Epithelial cell of prostate (primary cell): Measurements from ENCODE around the gene EYA4.

ENCODE experiments used
- DNase-seq: peaks from one replicate; pipeline ENCODE4 v3.0.0-alpha.2; 2011; ENCODE audit warnings: low read depth, low spot score
- H3K27ac ChIP-seq: fragments of 450-650 bp; 2 replicates; pipeline ENCODE4 v1.5.1; 2017; ENCODE audit warnings: mild to moderate bottlenecking

The EYA4 gene

DNA sequence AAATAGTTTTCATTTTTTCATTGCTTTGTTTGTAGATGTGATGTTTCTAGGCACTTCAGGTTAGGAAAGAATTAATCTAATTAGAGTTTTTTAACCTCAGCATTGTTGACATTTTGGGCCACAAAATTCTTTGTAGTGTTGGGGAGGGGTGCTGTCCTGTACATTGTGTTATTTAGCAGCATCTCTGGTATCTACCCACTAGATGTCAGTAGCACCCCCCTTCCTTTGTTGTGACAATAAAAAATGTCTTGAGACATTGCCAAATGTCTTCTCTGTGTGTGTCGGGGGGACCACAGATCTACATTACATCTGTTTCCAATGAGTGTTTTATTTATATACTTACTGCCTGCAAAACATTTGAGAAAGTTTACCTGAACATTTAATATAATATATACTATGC is 45.6 kb downstream of the EYA4 start:
- no peak overlapping the region for H3K27ac ChIP-seq
- no peak for DNase-seq

DNA sequence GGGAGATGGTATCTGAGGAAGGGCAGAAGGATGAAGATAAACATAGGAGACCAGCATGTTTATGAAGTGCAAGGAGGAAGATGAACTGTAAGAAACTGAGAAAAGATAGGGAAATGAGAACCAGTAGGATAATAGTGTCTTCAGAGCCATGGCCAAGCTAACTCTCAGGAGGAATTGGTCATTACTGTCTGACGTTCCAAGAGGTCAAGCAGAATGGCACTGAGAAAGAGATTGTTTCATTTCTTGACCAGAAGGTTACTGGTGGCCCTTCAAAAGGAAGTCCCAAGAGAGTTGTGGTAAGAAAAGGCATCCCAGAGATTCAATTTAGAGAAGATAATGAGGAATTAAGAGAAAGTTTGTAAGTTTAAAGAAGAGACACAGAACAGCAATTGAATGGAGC is 47.5 kb downstream of the EYA4 start:
- H3K27ac ChIP-seq, result no peak overlapping the region
- no peak for DNase-seq

DNA sequence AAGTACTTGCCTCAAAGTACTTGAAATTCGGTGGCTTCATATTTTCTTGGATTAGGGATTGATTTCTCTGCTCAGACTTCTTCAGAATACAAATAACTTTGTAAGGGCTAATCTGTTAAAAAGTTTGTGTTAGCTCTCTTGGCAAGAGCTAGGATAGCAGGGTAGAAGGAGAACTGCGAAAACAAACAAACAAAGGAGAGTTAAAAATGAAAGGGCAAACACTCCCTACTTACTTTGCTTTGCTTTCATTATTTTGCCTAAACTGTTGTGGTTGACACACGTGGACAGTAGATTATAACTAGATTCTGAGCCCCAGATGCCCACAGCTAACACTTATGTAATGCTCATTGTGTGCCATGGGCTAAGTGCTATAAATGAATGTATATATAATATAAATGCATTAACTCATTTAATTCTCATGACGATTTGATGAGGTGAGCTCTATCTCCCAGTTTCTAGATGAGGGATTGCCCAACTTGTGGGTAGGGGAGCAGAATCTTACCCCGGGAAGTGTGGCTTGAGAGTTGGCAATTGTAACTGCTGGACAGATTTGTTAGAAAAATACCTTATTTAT is 48.7 kb downstream of the EYA4 start:
- no peak for DNase-seq
- no peak overlapping the region for H3K27ac ChIP-seq

DNA sequence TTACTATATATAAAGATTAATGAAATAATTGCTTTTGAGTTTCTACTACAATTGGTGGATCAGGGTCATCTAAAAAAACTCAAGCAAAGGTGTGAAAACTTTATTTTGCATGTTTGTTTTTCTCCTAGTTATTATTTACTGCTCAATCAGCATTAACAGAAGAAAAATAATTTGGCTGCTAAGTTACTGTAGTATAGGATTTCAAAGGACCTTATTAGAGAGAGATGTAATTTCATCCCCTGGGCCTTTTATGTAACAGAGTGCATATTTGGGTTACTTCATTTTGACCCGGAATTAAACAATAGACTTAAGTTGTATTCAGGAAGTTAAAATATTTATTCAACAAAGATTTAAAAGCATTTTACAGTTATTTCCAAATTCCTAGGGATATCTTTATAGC is 49.8 kb downstream of the EYA4 start:
- no peak for DNase-seq
- H3K27ac ChIP-seq, result no peak overlapping the region

DNA sequence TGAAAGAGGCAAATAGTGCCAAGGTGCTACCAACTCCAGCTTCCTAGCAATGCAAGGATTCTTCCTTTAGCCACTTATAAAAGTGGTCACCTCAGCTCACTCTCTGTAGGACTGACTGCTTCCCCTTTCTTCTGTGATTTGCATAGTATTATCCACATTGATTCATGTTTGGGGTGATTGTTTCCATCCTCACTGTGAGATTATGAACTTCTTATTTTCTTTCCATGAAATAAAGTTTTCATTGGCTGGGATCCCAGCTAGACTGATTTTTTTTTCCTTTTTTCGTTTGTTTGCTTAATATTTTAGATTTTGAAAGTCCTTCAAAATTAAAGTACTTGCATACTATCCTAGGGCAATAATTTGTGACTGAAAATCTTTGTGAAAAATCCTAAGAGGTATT is 50.5 kb downstream of the EYA4 start:
- no peak overlapping the region for H3K27ac ChIP-seq
- no peak for DNase-seq

DNA sequence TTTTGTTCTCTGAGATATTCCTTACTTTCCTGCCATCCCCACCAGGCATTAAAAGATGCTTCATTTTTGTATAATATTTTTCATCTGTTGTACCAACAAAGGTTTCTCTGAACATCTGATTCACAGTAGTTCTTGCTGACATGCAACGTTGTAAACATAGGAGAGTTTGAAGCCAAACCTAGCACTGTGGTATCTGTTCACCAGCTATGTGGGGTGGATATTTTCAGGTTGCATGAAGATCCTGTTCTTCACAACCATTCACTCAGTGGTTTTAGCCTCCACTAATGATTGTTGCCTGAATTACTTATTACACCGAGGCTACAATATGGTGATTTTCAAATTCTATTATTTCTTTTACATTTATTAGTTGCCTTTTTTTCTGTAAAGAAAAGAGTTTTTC is 56.5 kb downstream of the EYA4 start:
- no peak overlapping the region for H3K27ac ChIP-seq
- no peak for DNase-seq

DNA sequence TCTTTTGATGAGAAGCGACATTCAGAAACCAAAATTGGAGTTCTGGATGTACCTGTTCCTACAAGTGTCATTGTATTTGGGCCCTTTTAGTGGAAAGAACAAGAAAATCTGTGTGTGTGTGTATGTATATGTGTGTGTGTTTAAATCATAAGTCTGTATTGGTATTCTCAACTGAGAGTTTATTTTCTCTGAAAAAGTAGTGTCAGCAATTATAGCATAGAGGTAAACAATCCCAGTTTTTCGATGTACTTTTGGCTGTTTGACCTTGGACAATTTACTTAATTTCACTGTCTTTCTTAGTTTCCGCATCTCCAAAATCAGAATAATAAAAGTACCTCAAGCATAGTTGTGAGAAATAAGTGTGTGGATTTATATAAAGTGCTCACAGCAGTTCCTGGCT is 57.2 kb downstream of the EYA4 start:
- no peak overlapping the region for H3K27ac ChIP-seq
- no peak for DNase-seq

DNA sequence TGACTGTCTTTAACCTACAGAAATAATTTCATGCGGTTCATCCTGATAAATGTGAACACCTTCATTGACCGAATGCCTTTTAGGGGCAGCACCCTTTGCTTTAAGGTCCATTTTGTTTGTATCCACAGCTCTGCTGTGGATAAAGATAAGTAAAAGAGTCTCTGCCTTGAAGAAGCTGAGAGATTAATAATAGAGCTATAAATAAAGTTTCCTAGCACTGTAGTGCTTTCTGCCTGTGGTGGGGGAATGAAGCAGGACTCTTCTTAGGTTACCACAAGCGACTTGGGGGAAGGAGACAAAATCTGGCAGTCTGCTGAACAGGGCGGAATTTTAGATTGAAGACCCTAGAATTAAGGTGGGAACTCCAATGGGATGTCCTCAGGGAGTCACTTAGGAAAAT is 57.6 kb downstream of the EYA4 start:
- no peak overlapping the region for H3K27ac ChIP-seq
- no peak for DNase-seq

DNA sequence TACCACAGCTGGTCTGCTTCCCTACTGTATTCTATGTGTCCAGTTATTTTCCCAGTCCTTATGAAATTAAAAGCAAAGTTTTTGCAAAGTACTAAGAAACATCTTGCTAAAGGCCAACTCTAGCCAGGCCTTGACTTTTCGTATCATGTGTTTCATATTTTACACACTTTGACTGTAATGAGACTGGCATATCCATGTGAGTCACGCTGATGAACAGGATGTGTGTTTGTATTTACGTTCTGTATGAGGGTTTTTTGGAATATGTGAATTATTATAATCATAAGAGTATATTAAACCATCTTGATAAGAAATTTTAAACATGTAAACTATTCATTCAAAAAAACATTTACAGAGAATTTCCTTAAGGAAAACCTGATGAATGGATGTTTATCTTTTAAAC is 59.7 kb downstream of the EYA4 start:
- no peak for DNase-seq
- no peak overlapping the region for H3K27ac ChIP-seq

DNA sequence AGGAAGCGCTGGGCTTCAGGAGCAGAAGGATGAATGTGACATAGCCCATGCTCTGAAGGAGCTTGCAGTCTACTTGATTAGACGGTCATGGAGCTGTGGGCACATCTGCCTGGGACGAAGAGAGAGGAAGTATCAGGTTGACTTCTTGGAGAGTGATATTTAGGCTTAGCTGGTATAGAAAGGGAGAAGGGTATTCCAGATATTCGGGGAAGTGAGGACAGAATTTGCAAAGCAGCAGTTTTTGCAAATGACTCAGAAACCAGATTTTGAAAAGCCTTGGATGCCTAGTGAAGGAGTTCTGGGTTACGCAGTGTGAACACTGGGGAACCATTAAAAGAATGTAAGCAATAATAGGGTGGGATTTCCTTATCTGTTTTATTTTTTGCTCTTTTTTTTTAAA is 60.7 kb downstream of the EYA4 start:
- H3K27ac ChIP-seq, result no peak overlapping the region
- DNase-seq, result no peak

DNA sequence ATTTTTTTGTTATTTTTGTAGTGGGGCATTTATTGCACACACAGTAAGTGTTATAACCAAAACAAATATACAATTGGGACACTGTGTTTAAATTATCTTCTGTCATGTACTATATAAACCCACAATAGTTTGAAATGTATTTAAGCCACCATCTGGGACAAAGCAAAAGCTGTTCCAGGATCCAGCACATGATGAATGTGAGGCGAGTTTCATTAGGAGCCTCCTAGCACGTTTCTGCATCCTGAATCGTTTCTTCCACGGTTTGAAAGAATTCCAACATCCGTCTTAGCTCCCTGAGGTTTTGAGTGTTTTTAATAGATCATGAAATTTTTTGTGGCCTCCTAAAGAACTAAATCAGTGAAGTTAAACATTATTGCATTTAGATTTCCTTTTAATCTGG is 65.8 kb downstream of the EYA4 start:
- DNase-seq, result no peak
- no peak overlapping the region for H3K27ac ChIP-seq

DNA sequence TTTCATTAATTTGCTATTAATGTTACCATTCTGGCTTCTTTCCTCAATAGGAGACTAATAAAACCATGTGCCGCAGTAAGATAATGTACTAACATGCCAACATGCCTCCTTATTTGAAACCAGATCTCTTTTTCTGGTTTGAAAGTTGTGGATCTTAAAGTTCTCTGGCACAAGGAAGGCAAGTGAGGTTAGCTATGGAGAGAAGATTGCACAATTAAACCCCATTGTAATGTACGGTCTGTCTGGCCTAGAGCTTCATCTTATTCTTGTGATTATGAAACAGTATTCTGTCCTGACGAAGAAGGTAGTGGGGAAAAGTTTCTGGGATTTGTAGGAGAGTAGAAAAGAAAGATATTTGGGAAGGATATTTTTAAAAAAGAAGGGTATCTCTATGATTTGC is 68.4 kb downstream of the EYA4 start:
- no peak for DNase-seq
- H3K27ac ChIP-seq, result no peak overlapping the region

DNA sequence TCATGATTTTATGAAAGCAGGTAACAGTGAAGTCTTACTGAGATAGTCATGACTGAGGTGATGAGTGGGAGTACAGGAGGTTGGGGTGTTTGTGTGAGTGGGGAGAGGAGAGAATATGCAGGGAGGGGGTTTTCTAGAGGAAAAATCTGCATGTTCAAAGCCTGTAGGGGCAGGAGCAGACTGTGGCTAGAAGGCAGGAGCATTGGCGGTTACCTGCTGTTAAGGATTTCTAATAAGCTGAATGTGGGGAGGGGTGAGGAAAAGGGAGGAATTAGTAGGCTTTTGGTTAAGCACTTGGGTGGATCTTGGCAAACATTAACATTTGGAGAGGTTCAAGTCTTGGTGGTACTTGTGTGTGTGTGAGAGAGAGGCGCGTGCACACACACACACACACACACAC is 70.8 kb downstream of the EYA4 start:
- no peak overlapping the region for H3K27ac ChIP-seq
- no peak for DNase-seq

DNA sequence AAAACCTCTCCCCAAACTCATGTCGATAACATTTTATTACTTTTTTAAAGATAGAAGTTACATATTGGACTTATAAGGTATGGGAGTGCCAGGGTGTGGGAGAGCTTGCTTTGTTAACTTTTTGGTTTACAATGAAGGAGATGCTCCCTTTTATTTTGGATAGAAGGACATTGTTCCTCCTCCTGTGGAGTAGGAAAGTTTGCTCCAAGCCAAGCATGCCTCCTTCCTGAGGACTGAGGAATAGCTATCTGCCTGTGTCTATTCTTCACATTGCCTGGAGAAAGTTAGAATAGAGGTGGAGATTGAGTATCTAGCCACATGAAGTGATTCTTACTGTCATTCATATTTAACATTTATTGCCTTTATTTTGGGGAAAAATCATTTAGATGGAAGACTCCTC is 71.9 kb downstream of the EYA4 start:
- no peak overlapping the region for H3K27ac ChIP-seq
- no peak for DNase-seq

DNA sequence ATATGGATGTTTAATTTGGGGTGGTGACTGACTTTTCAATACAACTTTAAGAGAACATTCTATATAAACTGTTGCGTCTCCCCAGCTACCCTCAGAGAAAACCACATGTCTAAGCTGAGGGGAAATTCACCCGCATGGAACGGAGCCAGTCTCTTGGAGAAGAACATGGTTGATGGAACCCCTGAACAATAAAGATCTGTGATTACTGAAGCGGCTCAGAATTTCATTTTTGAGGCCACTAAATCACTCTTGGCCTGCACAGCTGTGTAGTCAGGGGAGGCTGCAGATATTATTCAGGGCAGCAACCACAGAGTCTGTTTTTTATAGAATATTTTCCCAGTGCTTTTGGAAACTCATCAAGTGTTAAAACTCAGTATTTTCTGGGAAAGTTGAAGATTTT is 73.8 kb downstream of the EYA4 start:
- no peak for DNase-seq
- no peak overlapping the region for H3K27ac ChIP-seq

DNA sequence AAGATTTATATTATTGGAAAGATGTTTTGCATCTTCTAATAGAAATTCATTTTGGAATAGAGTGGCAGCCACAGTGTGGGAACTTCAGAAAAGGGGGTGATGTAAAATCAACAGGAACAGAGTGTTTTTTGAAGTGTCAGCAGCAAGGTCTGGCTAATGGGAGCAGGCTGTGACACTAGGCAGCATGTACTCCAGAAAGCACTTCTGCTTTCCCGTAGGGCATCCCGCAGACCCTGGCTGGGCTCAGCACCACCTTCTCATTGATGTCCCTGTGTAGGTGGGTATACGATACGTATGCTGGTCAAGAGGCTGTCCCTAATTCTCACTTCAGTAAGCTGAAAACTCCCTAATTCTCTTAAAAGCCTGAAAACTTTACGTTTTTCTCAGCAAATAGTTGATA is 74.7 kb downstream of the EYA4 start:
- no peak for DNase-seq
- H3K27ac ChIP-seq, result no peak overlapping the region

DNA sequence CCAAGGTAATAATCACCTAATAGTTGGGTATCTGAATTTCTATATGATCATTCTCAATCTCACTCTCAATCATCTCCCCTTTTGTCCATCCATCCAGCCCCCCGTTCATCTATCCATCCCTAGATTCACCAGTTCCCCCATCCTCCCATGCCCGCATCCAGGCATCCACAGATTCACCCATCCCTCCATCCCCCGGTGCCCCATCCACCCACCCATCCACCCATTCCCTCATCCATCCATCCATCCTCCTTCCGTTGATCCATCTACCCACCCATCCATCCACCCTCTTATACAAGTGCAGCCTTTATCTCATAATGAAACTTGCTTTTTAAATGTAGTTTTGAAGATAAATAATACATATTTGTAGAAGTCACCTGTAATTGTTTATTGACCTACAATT is 76.5 kb downstream of the EYA4 start:
- H3K27ac ChIP-seq, result no peak overlapping the region
- no peak for DNase-seq

DNA sequence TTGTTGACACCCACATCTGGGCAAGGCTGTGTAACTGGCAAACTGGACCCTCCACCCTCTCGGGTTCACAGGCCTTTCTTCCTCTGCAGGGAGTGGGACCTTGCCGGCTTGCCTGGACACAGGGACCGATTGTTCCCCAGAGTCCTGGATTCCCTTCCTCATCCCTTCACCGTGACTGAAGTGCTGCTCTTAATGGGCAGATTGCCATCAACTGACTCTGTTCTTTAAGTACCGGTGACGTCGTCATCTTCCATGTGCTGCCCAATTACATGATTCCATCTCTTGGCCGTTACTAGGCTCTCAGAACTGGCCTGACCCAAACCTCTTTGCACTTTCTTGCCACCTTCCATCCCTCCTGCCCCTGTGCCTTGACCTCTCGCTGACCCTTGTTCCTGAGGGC is 85.4 kb downstream of the EYA4 start:
- H3K27ac ChIP-seq, result no peak overlapping the region
- DNase-seq, result no peak

DNA sequence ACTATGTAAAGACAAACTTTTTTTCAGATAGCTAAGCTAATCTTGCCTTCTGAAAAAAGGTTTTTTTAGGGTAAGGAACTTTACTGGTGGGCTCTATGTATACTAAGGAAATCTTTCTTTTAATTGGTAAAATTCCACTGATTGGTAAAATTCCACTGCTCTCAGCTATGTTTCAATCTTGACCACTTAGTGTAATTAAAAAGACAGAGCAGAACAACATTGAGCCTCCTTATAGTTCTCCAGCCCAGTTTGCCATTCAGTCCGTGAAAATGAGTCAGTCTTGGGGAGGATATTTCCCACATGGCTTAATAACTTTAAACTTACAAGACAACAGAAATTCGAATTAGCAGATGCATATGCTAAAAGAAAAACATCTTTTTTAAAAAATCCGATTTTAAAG is 92.7 kb downstream of the EYA4 start:
- no peak for DNase-seq

DNA sequence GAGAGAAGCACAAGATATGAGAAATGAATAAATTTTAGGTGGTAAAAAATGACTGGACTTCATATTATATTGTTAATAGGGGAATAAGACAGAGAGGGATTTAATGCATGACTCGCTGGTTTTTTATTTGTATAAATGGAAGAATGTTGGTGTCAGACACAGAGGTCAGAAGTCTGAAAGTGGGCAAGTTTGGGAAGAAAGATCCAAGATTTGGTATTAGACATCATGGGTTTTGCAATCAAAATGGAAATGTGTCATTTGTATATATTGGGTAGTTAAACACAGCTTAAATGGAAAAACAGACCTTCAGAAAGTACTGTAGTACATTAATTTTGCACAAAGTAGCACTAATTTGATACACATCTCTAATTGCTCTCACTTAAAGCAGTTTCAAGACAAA is 96.2 kb downstream of the EYA4 start:
- no peak overlapping the region for H3K27ac ChIP-seq
- DNase-seq, result no peak

More for the DNA sequence above, 92.7 kb downstream of the EYA4 start:
- H3K27ac ChIP-seq, result no peak overlapping the region

DNA sequence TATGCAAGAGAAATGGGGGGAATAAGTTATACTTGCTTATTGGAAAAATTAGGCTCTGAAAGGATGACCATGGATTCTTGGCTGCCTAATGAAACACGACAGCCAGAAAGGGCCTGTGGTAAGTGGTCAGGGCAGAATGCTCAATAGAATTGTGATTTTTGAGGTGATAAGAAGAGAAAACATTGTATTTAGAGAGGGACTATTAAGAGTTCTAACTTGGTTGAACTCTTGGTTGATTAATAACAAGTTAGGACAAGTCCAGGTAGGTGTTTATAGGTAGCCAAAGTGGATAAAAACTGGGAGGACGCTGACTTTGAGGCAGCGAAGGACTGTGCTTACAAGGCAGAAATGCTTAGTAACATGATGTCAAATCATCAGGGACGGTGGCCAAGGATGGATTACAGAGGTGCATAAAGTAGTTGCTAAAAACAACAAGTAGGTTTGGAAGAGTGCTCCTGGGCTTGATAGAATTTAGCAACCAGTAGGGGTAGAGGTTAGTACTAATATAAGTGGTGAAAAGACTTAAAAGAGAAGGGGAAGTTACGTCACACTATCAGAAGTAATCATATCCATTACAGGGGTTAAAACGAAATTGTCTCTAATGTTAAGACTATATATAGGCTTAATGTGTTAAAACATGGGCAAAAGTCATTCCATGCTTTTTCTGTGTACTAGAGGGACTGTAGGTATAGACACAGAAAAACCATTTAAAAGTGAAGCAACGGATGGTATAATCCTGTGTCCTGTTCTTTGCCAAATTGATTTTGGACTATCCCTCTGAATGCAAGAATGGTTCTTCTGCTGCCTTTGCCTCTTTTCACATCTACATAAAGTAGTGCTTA is 98.6 kb downstream of the EYA4 start:
- H3K27ac ChIP-seq, result no peak overlapping the region
- no peak for DNase-seq

DNA sequence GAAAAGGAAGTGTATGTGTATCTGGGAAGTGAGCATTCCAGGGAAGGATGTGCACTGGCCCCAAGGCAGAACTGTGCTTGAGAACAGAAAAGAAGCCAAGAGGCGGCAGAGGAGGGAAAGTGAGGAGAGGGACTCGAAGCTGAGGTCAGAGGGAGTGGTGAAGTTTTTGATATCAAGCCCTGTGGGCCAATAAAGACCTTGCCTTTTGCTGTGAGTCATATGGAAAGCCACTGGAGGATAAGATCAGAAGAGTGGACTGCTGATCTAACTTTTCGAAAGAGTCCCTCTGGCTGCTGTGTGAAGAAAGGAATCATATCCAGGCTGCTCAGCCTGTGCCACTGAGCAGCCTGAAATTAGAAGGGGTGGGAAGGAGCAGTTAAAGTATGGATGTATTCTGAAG is 99.4 kb downstream of the EYA4 start:
- no peak for DNase-seq
- H3K27ac ChIP-seq, result no peak overlapping the region
